PC-9 (cell line): ENCODE results near the gene STRN3.

Source experiments
- EZH2 ChIP-seq: fragments of 200-600 bp; sonication (generic); IDR thresholded peaks from 2 replicates; pipeline ENCODE4 v1.8.0; 2017; ENCODE audit warnings: antibody characterized with exemption, low read depth
- TF ChIP-seq, protein P1 (sequence below): fragments of 200-600 bp; sonication (generic); conservative IDR thresholded peaks from 2 replicates; pipeline ENCODE4 v1.6.1; 2017; ENCODE audit warnings: mixed run types, antibody characterized with exemption, mild to moderate bottlenecking, moderate library complexity

DNA sequence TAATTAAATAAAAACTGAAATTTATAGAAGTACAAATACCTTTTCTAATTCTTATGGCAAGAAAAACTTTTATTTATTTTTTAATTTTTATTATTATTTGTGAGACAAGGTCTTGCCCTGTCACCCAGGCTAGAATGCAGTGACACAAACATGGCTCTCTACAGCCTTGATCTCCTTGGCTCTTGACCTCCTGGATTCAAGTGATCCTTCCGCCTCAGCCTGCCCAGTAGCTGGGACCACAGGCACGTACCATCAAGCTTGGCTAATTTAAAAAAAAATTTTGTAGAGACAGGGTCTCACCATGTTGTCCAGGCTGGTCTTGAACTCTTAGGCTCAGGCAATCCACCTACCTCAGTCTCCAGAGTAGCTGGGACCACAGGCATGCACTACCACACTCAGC is 104.4 kb downstream of the STRN3 start:
- TF ChIP-seq, protein P1, sequence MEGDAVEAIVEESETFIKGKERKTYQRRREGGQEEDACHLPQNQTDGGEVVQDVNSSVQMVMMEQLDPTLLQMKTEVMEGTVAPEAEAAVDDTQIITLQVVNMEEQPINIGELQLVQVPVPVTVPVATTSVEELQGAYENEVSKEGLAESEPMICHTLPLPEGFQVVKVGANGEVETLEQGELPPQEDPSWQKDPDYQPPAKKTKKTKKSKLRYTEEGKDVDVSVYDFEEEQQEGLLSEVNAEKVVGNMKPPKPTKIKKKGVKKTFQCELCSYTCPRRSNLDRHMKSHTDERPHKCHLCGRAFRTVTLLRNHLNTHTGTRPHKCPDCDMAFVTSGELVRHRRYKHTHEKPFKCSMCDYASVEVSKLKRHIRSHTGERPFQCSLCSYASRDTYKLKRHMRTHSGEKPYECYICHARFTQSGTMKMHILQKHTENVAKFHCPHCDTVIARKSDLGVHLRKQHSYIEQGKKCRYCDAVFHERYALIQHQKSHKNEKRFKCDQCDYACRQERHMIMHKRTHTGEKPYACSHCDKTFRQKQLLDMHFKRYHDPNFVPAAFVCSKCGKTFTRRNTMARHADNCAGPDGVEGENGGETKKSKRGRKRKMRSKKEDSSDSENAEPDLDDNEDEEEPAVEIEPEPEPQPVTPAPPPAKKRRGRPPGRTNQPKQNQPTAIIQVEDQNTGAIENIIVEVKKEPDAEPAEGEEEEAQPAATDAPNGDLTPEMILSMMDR: no peak
- no peak for TF ChIP-seq EZH2
